Stimulated activated CD8-positive, alpha-beta memory T cell treated with anti-CD3 and anti-CD28 coated beads, Interleukin-15, amount 100 ng/mL, for 24 hours (primary cell): ENCODE measurements around the gene SIPA1L3.

ENCODE experiments used
- DNase-seq: peaks from one replicate; pipeline ENCODE4 v3.0.0-alpha.2; 2020; ENCODE audit warnings: low read depth

Gene SIPA1L3

GRCh38 chr19:38114651-38115050 is 207.6 kb downstream of the SIPA1L3 start:
- DNase-seq = no peak

GRCh38 chr19:38115271-38115802 is 208.3 kb downstream of the SIPA1L3 start:
- DNase-seq = no peak

- no peak for DNase-seq
Measured at GRCh38 chr19:38118176-38118575, 211.2 kb downstream of the SIPA1L3 start.

- no peak for DNase-seq
Measured at GRCh38 chr19:38120471-38121025, 213.5 kb downstream of the SIPA1L3 start.

- no peak for DNase-seq
Measured at GRCh38 chr19:38122402-38123093, 215.5 kb downstream of the SIPA1L3 start.

- no peak for DNase-seq
Measured at GRCh38 chr19:38125238-38125637, 218.2 kb downstream of the SIPA1L3 start.

- no peak for DNase-seq
Measured at GRCh38 chr19:38130399-38130798, 223.4 kb downstream of the SIPA1L3 start.

- DNase-seq = no peak
Measured at GRCh38 chr19:38132781-38133180, 225.8 kb downstream of the SIPA1L3 start.

- no peak for DNase-seq
Measured at GRCh38 chr19:38133319-38133718, 226.3 kb downstream of the SIPA1L3 start.

- no peak for DNase-seq
Measured at GRCh38 chr19:38134540-38135149, 227.6 kb downstream of the SIPA1L3 start.

GRCh38 chr19:38135150-38135998 is 228.4 kb downstream of the SIPA1L3 start:
- no peak for DNase-seq

GRCh38 chr19:38139122-38139521 is 232.1 kb downstream of the SIPA1L3 start:
- no peak for DNase-seq

GRCh38 chr19:38141108-38141507 is 234.1 kb downstream of the SIPA1L3 start:
- no peak for DNase-seq

- DNase-seq = no peak
Measured at GRCh38 chr19:38142176-38143035, 235.4 kb downstream of the SIPA1L3 start.

- no peak for DNase-seq
Measured at GRCh38 chr19:38143847-38144246, 236.8 kb downstream of the SIPA1L3 start.

GRCh38 chr19:38144667-38145066 is 237.7 kb downstream of the SIPA1L3 start:
- no peak for DNase-seq

- no peak for DNase-seq
Measured at GRCh38 chr19:38145623-38146022, 238.6 kb downstream of the SIPA1L3 start.

- DNase-seq = no peak
Measured at GRCh38 chr19:38148337-38148736, 241.3 kb downstream of the SIPA1L3 start.

- DNase-seq = no peak
Measured at GRCh38 chr19:38149661-38150061, 242.7 kb downstream of the SIPA1L3 start.

- no peak for DNase-seq
Measured at GRCh38 chr19:38151242-38151641, 244.2 kb downstream of the SIPA1L3 start.
